Left ventricle myocardium inferior (tissue), 1 donor: ENCODE data around the gene BEND7. TPM values are rescaled to one million over a fixed set of nuclear protein-coding genes. Genes with fewer than 3 reads are reported as not detected.

Experiments
- DNase-seq: peaks from one replicate; pipeline ENCODE4 v3.0.0-alpha.2; 2020
- H3K27ac ChIP-seq: fragments of 200-600 bp; replicated peaks from 2 replicates; pipeline ENCODE4 v1.8.0; 2021
- H3K27me3 ChIP-seq: fragments of 200-600 bp; 2 replicates; pipeline ENCODE4 v1.8.0; 2021; ENCODE audit warnings: low read depth
- H3K36me3 ChIP-seq: fragments of 200-600 bp; 2 replicates; pipeline ENCODE4 v1.8.0; 2021
- H3K4me1 ChIP-seq: fragments of 200-600 bp; 2 replicates; pipeline ENCODE4 v1.8.0; 2021
- H3K4me3 ChIP-seq: fragments of 200-600 bp; 2 replicates; pipeline ENCODE4 v1.8.0; 2021; ENCODE audit warnings: mild to moderate bottlenecking, moderate library complexity
- H3K9me3 ChIP-seq: fragments of 200-600 bp; replicated peaks from 2 replicates; pipeline ENCODE4 v1.8.0; 2021
- CTCF ChIP-seq: fragments of 200-600 bp; IDR thresholded peaks from 2 replicates; pipeline ENCODE4 v1.8.0; 2021; ENCODE audit warnings: antibody characterized with exemption, mild to moderate bottlenecking, borderline replicate concordance
- intact Hi-C: fragments of 100-400 bp; cut with micrococcal nuclease; formaldehyde crosslinking; loops from one replicate; pipeline ENCODE4 v1.11.0; 2022
- total RNA-seq: library from RNA; stranded (reverse); fragmentation: NEBNext Ultra II Directional; extraction: Animal tissue kit (Norgen Biotek cat#: 25700); gene quantifications from one replicate; pipeline ENCODE4 v1.2.1, GENCODE V29; 2021
- donor health status: DM: no; HTN: yes; CAD: no; lungs with severe emphysema.

BEND7 gene
- total RNA-seq, 1 donor from 2014 or later, result 14.7 TPM

GRCh38 chr10:13395540-13395939, 133.3 kb downstream of the BEND7 start:
- Histone ChIP-seq H3K27ac (no peak overlapping the region), H3K4me1 (no peaks in the 10 kb centered on the region), H3K9me3 (peaks cover 6% of the 10 kb centered on the region), H3K36me3 (no peaks in the 10 kb centered on the region), H3K4me3 (no peak overlapping the region), H3K27me3 (peaks cover 17% of the 10 kb centered on the region)
- DNase-seq, result no peak
- TF ChIP-seq CTCF, result no peak
- intact Hi-C loops, result no loop called here

GRCh38 chr10:13393640-13394039, 135.2 kb downstream of the BEND7 start:
- Histone ChIP-seq H3K27ac (no peak overlapping the region), H3K9me3 (no peaks in the 10 kb centered on the region), H3K4me3 (no peak overlapping the region), H3K36me3 (no peaks in the 10 kb centered on the region), H3K4me1 (no peaks in the 10 kb centered on the region), H3K27me3 (peaks cover 5% of the 10 kb centered on the region)
- TF ChIP-seq CTCF, result no peak
- intact Hi-C loops, result no loop called here
- DNase-seq, result no peak

GRCh38 chr10:13392701-13393100, 136.1 kb downstream of the BEND7 start:
- DNase-seq, result no peak
- no peaks in the 10 kb centered on the region for H3K4me1 ChIP-seq
- H3K9me3 ChIP-seq, result no peaks in the 10 kb centered on the region
- intact Hi-C loops, result no loop called here
- no peaks in the 10 kb centered on the region for H3K36me3 ChIP-seq
- peaks cover 5% of the 10 kb centered on the region for H3K27me3 ChIP-seq
- no peak for TF ChIP-seq CTCF
- H3K4me3 ChIP-seq, result no peak overlapping the region
- no peak overlapping the region for H3K27ac ChIP-seq

Other genes with a start within 250 kb of the BEND7 start
- gene PHYH, start 228.9 kb downstream of the BEND7 start, total RNA-seq, result 163 TPM
- gene SEPHS1, start 180.7 kb downstream of the BEND7 start, total RNA-seq, result 26.0 TPM
- gene PRPF18, start 58.0 kb upstream of the BEND7 start, total RNA-seq, result 14.7 TPM